Keratinocyte (primary cell): ENCODE measurements around the gene SLC37A1. TPM values are rescaled to one million over a fixed set of nuclear protein-coding genes. Genes with fewer than 3 reads are reported as not detected.
A peak's percentile ranks its signal among the peaks of the same experiment; 100 is the strongest.

ENCODE experiments used
- DNase-seq: peaks from one replicate; pipeline ENCODE4 v3.0.0-alpha.2; 2011; ENCODE audit warnings: low read depth, missing footprints, low spot score
- FAIRE-seq: peaks from 2 replicates; lab custom pipeline; 2011; peaks lifted over from hg19 to GRCh38; lab: Jason Lieb, UNC
- H2AFZ ChIP-seq: 2 replicates; pipeline ENCODE4 v1.6.0; 2012; ENCODE audit warnings: low read length, control low read depth, inconsistent platforms; ENCODE audit not compliant: control insufficient read depth
- H3K27ac ChIP-seq: 2 replicates; pipeline ENCODE4 v1.5.1; 2011; ENCODE audit warnings: low read length; ENCODE audit not compliant: control insufficient read depth, insufficient read depth
- H3K27me3 ChIP-seq: 3 replicates; pipeline ENCODE4 v1.6.0; 2011; ENCODE audit warnings: low read length; ENCODE audit not compliant: control insufficient read depth, insufficient read depth; ENCODE audit errors: extremely low read depth
- H3K36me3 ChIP-seq, 2 experiments: 2 replicates in 1 of 2; 3 replicates in 1 of 2; pipeline ENCODE4 v1.5.1; 2011; ENCODE audit warnings: low read length in 2 of 2, mild to moderate bottlenecking in 1 of 2; ENCODE audit not compliant: control insufficient read depth in 2 of 2, insufficient read depth in 2 of 2; ENCODE audit errors: extremely low read depth in 1 of 2
- H3K4me1 ChIP-seq: 3 replicates; pipeline ENCODE4 v1.5.1; 2011; ENCODE audit warnings: low read length; ENCODE audit not compliant: control insufficient read depth, insufficient read depth; ENCODE audit errors: extremely low read depth
- H3K4me2 ChIP-seq: 3 replicates; pipeline ENCODE4 v1.6.0; 2011; ENCODE audit warnings: low read depth, low read length; ENCODE audit not compliant: control insufficient read depth, insufficient read depth; ENCODE audit errors: extremely low read depth
- H3K4me3 ChIP-seq, 3 experiments: fragments of 200-600 bp in 1 of 3; sonication (generic) in 1 of 3; 2 replicates in 2 of 3; 3 replicates in 1 of 3; pipeline ENCODE4 v1.5.1; 2011 to 2016; ENCODE audit warnings: low read length in 3 of 3, mild to moderate bottlenecking in 3 of 3, control low read depth in 2 of 3, inconsistent platforms in 1 of 3, low read depth in 1 of 3, mixed read lengths in 1 of 3, mixed run types in 1 of 3, moderate library complexity in 1 of 3; ENCODE audit not compliant: control insufficient read depth in 2 of 3, insufficient read depth in 2 of 3; ENCODE audit errors: extremely low read depth in 1 of 3
- H3K79me2 ChIP-seq: 2 replicates; pipeline ENCODE4 v1.6.0; 2012; ENCODE audit warnings: low read length; ENCODE audit not compliant: control insufficient read depth, insufficient read depth
- H3K9ac ChIP-seq: 3 replicates; pipeline ENCODE4 v1.6.0; 2011; ENCODE audit warnings: low read length; ENCODE audit not compliant: control insufficient read depth, insufficient read depth; ENCODE audit errors: extremely low read depth
- H3K9me1 ChIP-seq: 3 replicates; pipeline ENCODE4 v1.6.0; 2011; ENCODE audit warnings: low read length; ENCODE audit not compliant: control insufficient read depth, insufficient read depth; ENCODE audit errors: extremely low read depth
- H3K9me3 ChIP-seq: 2 replicates; pipeline ENCODE4 v1.5.1; 2012; ENCODE audit warnings: low read depth, low read length; ENCODE audit not compliant: control insufficient read depth
- H4K20me1 ChIP-seq: 3 replicates; pipeline ENCODE4 v1.6.0; 2011; ENCODE audit warnings: low read length; ENCODE audit not compliant: control insufficient read depth, insufficient read depth; ENCODE audit errors: extremely low read depth
- CTCF ChIP-seq, 3 experiments: IDR thresholded peaks in 1 of 3; conservative IDR thresholded peaks in 1 of 3; optimal IDR thresholded peaks in 1 of 3; 2 replicates in 2 of 3; 3 replicates in 1 of 3; pipeline versions ENCODE3 to v1.5.1; 2011; ENCODE audit warnings: low read length in 3 of 3, mild to moderate bottlenecking in 3 of 3, moderate library complexity in 2 of 3, control low read depth in 1 of 3, inconsistent platforms in 1 of 3; ENCODE audit not compliant: insufficient read depth in 2 of 3; ENCODE audit errors: extremely low read depth in 1 of 3
- EZH2 ChIP-seq: IDR thresholded peaks from one replicate; pipeline ENCODE4 v1.6.1; 2012; ENCODE audit warnings: inconsistent platforms, mild to moderate bottlenecking, low read length, moderate library complexity
- dilution Hi-C: fragments of 300-500 bp; cut with MboI; formaldehyde crosslinking; loops from one replicate; pipeline ENCODE4 v1.7.0; 2020; ENCODE audit warnings: low sequenced_read_pairs; ENCODE audit not compliant: extremely low pct_ligation_motif_present
- polyA plus RNA-seq, 5 experiments: library from polyadenylated mRNA; depleted of rRNA in 3 of 5; stranded (reverse) in 3 of 5; stranded (forward) in 1 of 5; unstranded in 1 of 5; fragments of >200 nt; gene quantifications; 1 replicate in 1 of 5; 2 replicates in 3 of 5; 3 replicates in 1 of 5; pipeline versions ENCODE4 v1.2.1 to v1.2.3, GENCODE V29; 2011 to 2012; ENCODE audit warnings: missing spikeins in 2 of 5, low read depth in 1 of 5, low replicate concordance in 1 of 5

SLC37A1 gene
- polyA plus RNA-seq, 1 donor (not counting 4 experiments of a cell fraction or from before 2014, with no cell fraction given): 4.1 TPM

- no peak for TF ChIP-seq CTCF (optimal IDR thresholded peaks at IDR 0.05 in 1 of 3, IDR thresholded peaks at IDR 0.05 in 1 of 3, conservative IDR thresholded peaks at IDR 0.05 in 1 of 3; ENCODE audit: extremely low read depth in 1 of 3, insufficient read depth in 2 of 3, low read length in 3 of 3)
- TF ChIP-seq EZH2: no peak
- FAIRE-seq (no peak), DNase-seq (no peak)
- H2AFZ ChIP-seq: no peak overlapping the region
- peaks cover 0 to 7% of the 10 kb centered on the region in 2 experiments for H3K36me3 ChIP-seq
- H3K9ac ChIP-seq: no peak overlapping the region
- no peaks in the 10 kb centered on the region for H3K9me3 ChIP-seq
- dilution Hi-C loops: no loop called here
- H3K9me1 ChIP-seq: no peaks in the 10 kb centered on the region
- H3K79me2 ChIP-seq: no peaks in the 10 kb centered on the region
- no peak overlapping the region for H3K4me2 ChIP-seq
- no peaks in the 10 kb centered on the region for H4K20me1 ChIP-seq
- H3K27me3 ChIP-seq: no peaks in the 10 kb centered on the region
- no peak overlapping the region for H3K4me3 ChIP-seq
- no peak overlapping the region for H3K27ac ChIP-seq
- no peaks in the 10 kb centered on the region for H3K4me1 ChIP-seq
Measured at GRCh38 chr21:42552407-42553336, 39.0 kb downstream of the SLC37A1 start.

GRCh38 chr21:42553435-42553834, 39.8 kb downstream of the SLC37A1 start:
- no peak for FAIRE-seq

More at GRCh38 chr21:42553435-42553834, 39.8 kb downstream of the SLC37A1 start:
- dilution Hi-C loops: no loop called here
- Histone ChIP-seq H4K20me1 (no peaks in the 10 kb centered on the region), H3K4me2 (no peak overlapping the region), H3K79me2 (no peaks in the 10 kb centered on the region), H3K27me3 (no peaks in the 10 kb centered on the region), H3K4me1 (no peaks in the 10 kb centered on the region), H3K9me3 (no peaks in the 10 kb centered on the region), H3K9ac (no peak overlapping the region), H3K27ac (no peak overlapping the region), H2AFZ (no peak overlapping the region), H3K4me3 (no peak overlapping the region), H3K9me1 (no peaks in the 10 kb centered on the region), H3K36me3 (peaks cover 0 to 6% of the 10 kb centered on the region in 2 experiments)
- no peak for TF ChIP-seq EZH2
- peak in 2 of 3 experiments; percentile 56 to 62 for TF ChIP-seq CTCF (optimal IDR thresholded peaks at IDR 0.05 in 1 of 3, IDR thresholded peaks at IDR 0.05 in 1 of 3, conservative IDR thresholded peaks at IDR 0.05 in 1 of 3; ENCODE audit: extremely low read depth in 1 of 3, insufficient read depth in 2 of 3, low read length in 3 of 3)
- no peak for DNase-seq
